B cell (primary cell): Measurements from ENCODE around the gene S100A12. TPM values are rescaled to one million over a fixed set of nuclear protein-coding genes. Genes with fewer than 3 reads are reported as not detected.

Experiments
- ATAC-seq: fragments of 200-7000 bp; cut with Tn5 transposase; one replicate; pipeline ENCODE4 v1.10.0; 2021; ENCODE audit warnings: low read depth, mild to moderate bottlenecking, moderate number of reproducible peaks, moderate library complexity
- CTCF ChIA-PET: fragments of 350-600 bp; sonication (Branson Sonifier 250); formaldehyde crosslinking; loops from one replicate; lab custom pipeline; 2021; ENCODE audit warnings: antibody characterized with exemption, inconsistent platforms; lab: Charles Lee
- POLR2A ChIA-PET: fragments of 350-600 bp; sonication (Branson Sonifier 250); formaldehyde crosslinking; loops from one replicate; lab custom pipeline; 2021; ENCODE audit warnings: antibody characterized with exemption; lab: Charles Lee
- DNase-seq: peaks from one replicate; pipeline ENCODE4 v3.0.0; 2013
- H2AFZ ChIP-seq: 2 replicates; pipeline ENCODE4 v1.6.1; 2012; ENCODE audit warnings: mild to moderate bottlenecking, low read depth, low read length; ENCODE audit not compliant: insufficient read depth, poor library complexity, severe bottlenecking
- H3K27ac ChIP-seq, 2 donors: 1 replicate in 1 of 2; 2 replicates in 1 of 2; pipeline ENCODE4 v1.5.1; 2012 to 2013; ENCODE audit warnings: low read length in 2 of 2, mild to moderate bottlenecking in 2 of 2, moderate library complexity in 1 of 2
- H3K27me3 ChIP-seq, 4 experiments: fragments of 200-600 bp in 1 of 4; sonication (generic) in 1 of 4; replicated peaks in 1 of 4; 1 replicate in 2 of 4; 2 replicates in 2 of 4; pipeline versions ENCODE4 v1.6.1 to v1.7.0; 2013 to 2016; ENCODE audit warnings: low read length in 3 of 4, mild to moderate bottlenecking in 2 of 4, mixed read lengths in 1 of 4, moderate library complexity in 1 of 4; ENCODE audit not compliant: insufficient read depth in 4 of 4, control insufficient read depth in 3 of 4; ENCODE audit errors: control extremely low read depth in 1 of 4
- H3K36me3 ChIP-seq, 2 experiments: replicated peaks in 1 of 2; 1 replicate in 1 of 2; 2 replicates in 1 of 2; pipeline versions ENCODE4 v1.6.1 to v1.7.1; 2013; ENCODE audit warnings: low read length in 1 of 2; ENCODE audit not compliant: insufficient read depth in 2 of 2, control insufficient read depth in 1 of 2; ENCODE audit errors: control extremely low read depth in 1 of 2, extremely low read depth in 1 of 2
- H3K4me1 ChIP-seq, 2 donors: fragments of 200-600 bp in 1 of 2; sonication (generic) in 1 of 2; 1 replicate in 1 of 2; 2 replicates in 1 of 2; pipeline versions ENCODE4 v1.5.1 to v1.6.1; 2013 to 2017; ENCODE audit warnings: low read length in 2 of 2; ENCODE audit not compliant: control insufficient read depth in 2 of 2, insufficient read depth in 2 of 2
- H3K4me2 ChIP-seq: replicated peaks from 2 replicates; pipeline ENCODE3; 2012; ENCODE audit warnings: mild to moderate bottlenecking, low read depth, low read length; ENCODE audit not compliant: poor library complexity, severe bottlenecking
- H3K4me3 ChIP-seq, 5 experiments: fragments of 200-600 bp in 1 of 5; sonication (generic) in 1 of 5; 1 replicate in 3 of 5; 2 replicates in 2 of 5; pipeline versions ENCODE4 v1.5.1 to v1.7.0; 2011 to 2016; ENCODE audit warnings: low read length in 4 of 5, mild to moderate bottlenecking in 4 of 5, low read depth in 2 of 5, control low read depth in 1 of 5, moderate library complexity in 1 of 5; ENCODE audit not compliant: insufficient read depth in 1 of 5; ENCODE audit errors: control extremely low read depth in 1 of 5, extremely low read depth in 1 of 5
- H3K79me2 ChIP-seq: fragments of 200-600 bp; sonication (generic); one replicate; pipeline ENCODE4 v1.6.0; 2016; ENCODE audit warnings: low read length; ENCODE audit not compliant: control insufficient read depth, insufficient read depth
- H3K9ac ChIP-seq: fragments of 200-600 bp; sonication (generic); 2 replicates; pipeline ENCODE4 v1.6.1; 2017; ENCODE audit warnings: mild to moderate bottlenecking, low read length, moderate library complexity
- H3K9me3 ChIP-seq, 3 donors: one replicate each; pipeline versions ENCODE4 v1.6.1 to v1.7.1; 2013; ENCODE audit warnings: low read length in 2 of 3; ENCODE audit not compliant: control insufficient read depth in 2 of 3, insufficient read depth in 1 of 3; ENCODE audit errors: control extremely low read depth in 1 of 3
- H4K20me1 ChIP-seq: 2 replicates; pipeline ENCODE4 v1.6.0; 2012; ENCODE audit warnings: mild to moderate bottlenecking, low read length; ENCODE audit not compliant: insufficient read depth, control insufficient read depth, poor library complexity, severe bottlenecking
- H3K27ac Mint-ChIP-seq: one replicate; pipeline ENCODE4 v1.8.0; 2021; ENCODE audit warnings: mixed read lengths
- H3K27me3 Mint-ChIP-seq: one replicate; pipeline ENCODE4 v1.8.0; 2021; ENCODE audit warnings: mixed read lengths
- H3K4me1 Mint-ChIP-seq: one replicate; pipeline ENCODE4 v1.8.0; 2021; ENCODE audit warnings: mixed read lengths
- H3K4me3 Mint-ChIP-seq: one replicate; pipeline ENCODE4 v1.8.0; 2021; ENCODE audit warnings: mixed read lengths
- H3K9me3 Mint-ChIP-seq: one replicate; pipeline ENCODE4 v1.8.0; 2022; ENCODE audit warnings: mixed read lengths; ENCODE audit not compliant: insufficient read depth
- CTCF ChIP-seq: fragments of 200-600 bp; IDR thresholded peaks from one replicate; pipeline ENCODE4 v1.8.0; 2022; ENCODE audit warnings: antibody characterized with exemption, mild to moderate bottlenecking
- EZH2 ChIP-seq: IDR thresholded peaks from 2 replicates; pipeline ENCODE4 v1.6.1; 2012; ENCODE audit warnings: borderline replicate concordance, low read depth, mild to moderate bottlenecking, moderate library complexity, low read length; ENCODE audit not compliant: insufficient read depth, poor library complexity, severe bottlenecking
- WGBS: methylation state at CpG from one replicate; pipeline ENCODE4 v1.1.5; 2013; ENCODE audit warnings: missing lambda C conversion rate; ENCODE audit not compliant: insufficient coverage; 5-methylcytosine and 5-hydroxymethylcytosine counted together
- intact Hi-C: fragments of 100-400 bp; cut with micrococcal nuclease; formaldehyde crosslinking; loops from one replicate; pipeline ENCODE4 v1.10.0; 2022
- polyA plus RNA-seq: library from polyadenylated mRNA; depleted of rRNA; stranded (reverse); fragments of >200 nt; gene quantifications from 2 replicates; pipeline ENCODE4 v1.2.3, GENCODE V29; 2012
- total RNA-seq, 2 donors: library from RNA; stranded (reverse); fragments of 120-200 nt in 1 of 2; gene quantifications; 1 replicate in 1 of 2; 2 replicates in 1 of 2; pipeline versions ENCODE4 v1.2.3 to v1.2.4, GENCODE V29; 2013 to 2022

Gene S100A12
- total and polyA plus RNA-seq, 2 donors (not counting 1 experiment from before 2014, with no cell fraction given): 3.4 TPM; not detected in 1

DNA sequence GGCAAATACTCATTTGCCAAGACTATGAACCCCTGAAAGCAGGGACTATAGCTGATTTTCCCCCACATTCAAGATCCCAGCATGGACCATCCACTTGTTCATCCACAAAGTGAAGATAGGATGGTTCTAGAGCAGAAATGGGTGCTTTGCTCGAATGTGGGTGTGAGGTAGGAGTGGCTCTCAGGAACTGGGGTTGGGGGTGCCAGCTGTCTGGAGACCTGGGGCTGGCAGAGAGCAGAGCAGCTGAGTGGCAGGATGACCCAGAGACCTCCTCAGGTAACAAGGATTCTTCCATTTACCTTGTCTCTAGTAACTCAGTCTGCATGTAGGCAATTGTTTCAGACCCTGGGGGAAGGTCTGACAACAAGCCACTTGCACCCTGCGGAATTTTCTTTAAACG is 11.8 kb downstream of the S100A12 start:
- Histone ChIP-seq H4K20me1 (no peaks in the 10 kb centered on the region), H3K27ac (no peak overlapping the region), H3K4me1 (no peaks in the 10 kb centered on the region), H3K9me3 (no peaks in the 10 kb centered on the region), H3K27me3 (peaks cover 0 to 15% (median 0%) of the 10 kb centered on the region in 4 experiments), H2AFZ (no peak overlapping the region), H3K4me2 (no peak overlapping the region), H3K79me2 (no peaks in the 10 kb centered on the region), H3K36me3 (no peaks in the 10 kb centered on the region), H3K4me3 (no peak overlapping the region), H3K9ac (no peak overlapping the region)
- ChIA-PET CTCF (interaction anchor here (1.3 to 1.5 kb wide), 3 partner anchors 11 to 132 kb away, joined by 3 to 4 read pairs (median 3); partner anchors contain the start of gene PGLYRP4), POLR2A (no interaction called here)
- ATAC-seq (no peak), DNase-seq (no peak)
- Mint-ChIP-seq H3K27ac (no peak overlapping the region), H3K27me3 (peaks cover 55% of the 10 kb centered on the region), H3K9me3 (no peaks in the 10 kb centered on the region), H3K4me1 (no peaks in the 10 kb centered on the region), H3K4me3 (no peak overlapping the region)
- intact Hi-C loops: no loop called here
- 60% methylated on average over 1 of the region's 3 CpGs for WGBS
- TF ChIP-seq EZH2 (no peak), CTCF (no peak)

DNA sequence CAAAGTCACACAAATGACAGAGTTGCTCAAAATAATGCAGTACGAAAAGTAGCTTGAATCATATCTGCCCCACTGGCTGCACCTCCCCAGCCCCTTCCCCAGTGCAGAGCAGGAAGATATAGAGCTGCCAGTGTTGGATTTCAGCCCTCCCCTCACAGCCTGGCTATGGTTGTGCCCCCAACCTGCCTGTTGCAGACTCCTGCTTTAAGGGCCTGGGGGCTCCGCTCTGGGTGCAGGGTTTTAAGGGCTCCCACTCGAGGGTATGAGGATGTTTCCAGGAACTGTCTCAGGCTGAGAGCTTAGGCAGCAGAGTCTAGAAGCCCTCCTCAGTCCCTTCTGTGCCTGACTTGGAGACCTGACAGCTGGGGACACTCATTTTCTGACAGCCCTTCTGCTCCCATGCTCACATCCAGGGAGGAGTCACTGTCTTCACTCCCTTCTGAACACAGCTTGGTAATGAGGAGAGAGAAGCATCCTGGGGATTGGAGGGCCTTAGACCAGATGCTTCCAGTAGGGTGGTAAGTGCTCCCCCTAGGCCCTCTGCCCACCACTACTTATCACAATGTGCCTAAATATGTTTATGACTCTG is 13.1 kb downstream of the S100A12 start:
- Histone ChIP-seq H3K4me2 (no peak overlapping the region), H3K79me2 (no peaks in the 10 kb centered on the region), H4K20me1 (no peaks in the 10 kb centered on the region), H2AFZ (no peak overlapping the region), H3K4me3 (no peak overlapping the region), H3K4me1 (peaks cover 9 to 10% of the 10 kb centered on the region in 2 donors), H3K9ac (no peak overlapping the region), H3K9me3 (no peaks in the 10 kb centered on the region), H3K36me3 (no peaks in the 10 kb centered on the region), H3K27ac (no peak overlapping the region), H3K27me3 (peaks cover 0 to 15% (median 0%) of the 10 kb centered on the region in 4 experiments)
- intact Hi-C loops: no loop called here
- TF ChIP-seq CTCF: no peak
- CTCF ChIA-PET: interaction anchor here (1.3 to 1.5 kb wide), 2 partner anchors 10 to 133 kb away, joined by 3 to 7 read pairs; no protein-coding TSS in a partner anchor
- no peak for ATAC-seq
- no peak for DNase-seq
- WGBS: 86% methylated on average over 3 of the region's 3 CpGs
- H3K4me1 Mint-ChIP-seq: peaks cover 10% of the 10 kb centered on the region
- H3K27ac Mint-ChIP-seq: no peak overlapping the region
- H3K4me3 Mint-ChIP-seq: no peak overlapping the region
- peaks cover 59% of the 10 kb centered on the region for H3K27me3 Mint-ChIP-seq
- POLR2A ChIA-PET: no interaction called here
- no peaks in the 10 kb centered on the region for H3K9me3 Mint-ChIP-seq
